Measurements from ENCODE around the gene ZDHHC4.

DNA sequence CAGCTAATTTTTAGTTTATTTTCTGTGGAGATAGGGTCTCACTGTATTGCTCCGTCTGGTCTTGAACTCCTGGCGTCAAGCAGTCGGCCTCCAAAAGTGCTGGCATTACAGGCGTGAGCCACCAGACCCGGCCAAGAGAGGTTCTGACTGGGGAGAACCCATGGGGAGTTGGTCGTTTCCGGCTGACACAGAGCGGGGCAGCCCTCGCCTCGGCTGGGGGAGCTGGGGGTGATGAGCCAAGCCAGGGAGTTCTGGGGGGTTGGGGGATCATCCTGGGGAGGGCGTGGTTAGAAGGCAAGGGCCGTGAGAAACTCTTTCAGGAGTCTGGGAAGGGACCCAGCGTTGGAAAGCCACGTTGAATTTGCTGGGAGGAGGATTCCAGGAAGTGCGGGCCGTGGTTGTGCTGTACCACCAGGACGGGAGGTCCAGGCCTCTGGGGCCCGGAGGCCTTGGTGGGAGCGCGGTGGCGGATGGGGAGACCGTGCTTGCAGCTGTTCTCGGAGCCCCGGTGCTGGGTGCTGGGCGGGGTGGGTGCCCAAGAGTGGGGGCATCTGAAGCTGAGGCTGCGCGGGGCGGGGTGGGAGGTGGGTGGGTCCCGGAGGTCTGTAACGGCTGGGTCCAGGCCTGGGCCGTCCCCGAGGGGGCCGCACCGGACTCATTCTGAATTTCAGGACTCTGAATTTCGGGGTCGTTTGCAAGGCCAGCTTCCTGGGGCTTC is 29.8 kb downstream of the ZDHHC4 start:
- TF ChIP-seq EZH2phosphoT487 (IDR thresholded peaks at IDR 0.05; ENCODE audit: insufficient read depth, low read depth), result no peak
- no peak for TF ChIP-seq EZH2 (IDR thresholded peaks at IDR 0.05; ENCODE audit: insufficient read depth, poor library complexity, severe bottlenecking)

Measured in GM23248 (cell line).